HL-60 (cell line): ENCODE data around the gene CACFD1.

Experiments
- DNase-seq, 2 experiments: peaks; one replicate each; pipeline ENCODE4 v3.0.0-alpha.2; 2010 to 2020; ENCODE audit warnings: low read depth in 1 of 2, low spot score in 1 of 2
- H3K27ac ChIP-seq: fragments of 250-450 bp; sonication (Bioruptor Pico); replicated peaks from 2 replicates; pipeline ENCODE4 v1.5.1; 2020; ENCODE audit warnings: mild to moderate bottlenecking, moderate library complexity
- H3K27me3 ChIP-seq: fragments of 250-450 bp; sonication (Bioruptor Pico); 2 replicates; pipeline ENCODE4 v1.5.1; 2021; ENCODE audit warnings: mild to moderate bottlenecking, moderate library complexity; ENCODE audit not compliant: insufficient read depth, poor library complexity, severe bottlenecking
- H3K4me3 ChIP-seq: replicated peaks from 2 replicates; pipeline ENCODE4 v1.5.1; 2011; ENCODE audit warnings: mild to moderate bottlenecking, control low read depth, low read length; ENCODE audit not compliant: insufficient read depth
- CTCF ChIP-seq: IDR thresholded peaks from one replicate; pipeline ENCODE4 v1.5.1; 2011; ENCODE audit warnings: low read length, control low read depth, inconsistent platforms; ENCODE audit not compliant: insufficient read depth
- GABPA ChIP-seq: IDR thresholded peaks from 2 replicates; pipeline ENCODE4 v1.6.1; 2012; ENCODE audit warnings: low read depth
- POLR2AphosphoS5 ChIP-seq: IDR thresholded peaks from 2 replicates; pipeline ENCODE4 v1.6.1; 2012; ENCODE audit warnings: low read depth
- REST ChIP-seq: IDR thresholded peaks from 2 replicates; pipeline ENCODE4 v1.6.1; 2012; ENCODE audit warnings: low read depth; ENCODE audit not compliant: insufficient replicate concordance
- SPI1 ChIP-seq: IDR thresholded peaks from 2 replicates; pipeline ENCODE4 v1.6.1; 2012; ENCODE audit warnings: low read depth, mild to moderate bottlenecking, borderline replicate concordance

CACFD1 gene

GRCh38 chr9:133491656-133491925 is 31.8 kb downstream of the CACFD1 start:
- no peak overlapping the region for H3K4me3 ChIP-seq
- TF ChIP-seq CTCF (no peak), SPI1 (no peak), GABPA (no peak), REST (no peak), POLR2AphosphoS5 (no peak)
- H3K27me3 ChIP-seq, result no peaks in the 10 kb centered on the region
- DNase-seq, result no peak
- H3K27ac ChIP-seq, result no peak overlapping the region

GRCh38 chr9:133492061-133493021 is 32.6 kb downstream of the CACFD1 start:
- TF ChIP-seq POLR2AphosphoS5 (no peak), CTCF (no peak), SPI1 (no peak), GABPA (no peak), REST (no peak)
- no peak overlapping the region for H3K27ac ChIP-seq
- DNase-seq, result no peak
- no peaks in the 10 kb centered on the region for H3K27me3 ChIP-seq
- no peak overlapping the region for H3K4me3 ChIP-seq

GRCh38 chr9:133493428-133493827 is 33.6 kb downstream of the CACFD1 start:
- Histone ChIP-seq H3K27ac (no peak overlapping the region), H3K27me3 (no peaks in the 10 kb centered on the region), H3K4me3 (no peak overlapping the region)
- DNase-seq, result no peak
- TF ChIP-seq CTCF (no peak), GABPA (no peak), POLR2AphosphoS5 (no peak), SPI1 (no peak), REST (no peak)
